HG02763 (cell line): ENCODE data around the gene PRM3.
"Not testable (repeated sequence)": the region's sequence is repeated elsewhere in the genome, so short reads cannot be mapped to it uniquely, and the experiment has no call there.

Source experiments
- ATAC-seq: cut with Tn5 transposase; IDR thresholded peaks from one replicate; pipeline ENCODE4 v1.9.1; 2021; ENCODE audit warnings: mild to moderate bottlenecking, moderate library complexity; ENCODE audit not compliant: unreplicated experiment

Gene PRM3

DNA sequence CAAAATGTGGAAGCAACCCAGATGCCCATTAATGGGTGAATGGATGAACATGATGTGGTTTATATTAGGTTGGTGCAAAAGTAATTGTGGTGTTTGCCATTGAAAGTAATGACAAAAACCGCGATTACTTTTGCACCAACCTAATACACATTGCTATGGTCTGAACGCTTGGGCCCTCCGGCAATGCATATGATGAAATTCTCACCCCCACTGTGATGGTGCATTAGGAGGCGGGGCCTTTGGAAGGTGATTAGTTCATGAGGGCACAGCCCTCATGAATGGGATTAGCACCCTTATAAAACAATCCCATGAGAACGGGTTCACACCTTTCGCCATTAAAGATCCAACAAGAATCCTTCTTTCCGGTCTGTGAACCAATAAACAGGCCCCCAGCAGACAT is 33.0 kb upstream of the PRM3 start:
- ATAC-seq = no peak

DNA sequence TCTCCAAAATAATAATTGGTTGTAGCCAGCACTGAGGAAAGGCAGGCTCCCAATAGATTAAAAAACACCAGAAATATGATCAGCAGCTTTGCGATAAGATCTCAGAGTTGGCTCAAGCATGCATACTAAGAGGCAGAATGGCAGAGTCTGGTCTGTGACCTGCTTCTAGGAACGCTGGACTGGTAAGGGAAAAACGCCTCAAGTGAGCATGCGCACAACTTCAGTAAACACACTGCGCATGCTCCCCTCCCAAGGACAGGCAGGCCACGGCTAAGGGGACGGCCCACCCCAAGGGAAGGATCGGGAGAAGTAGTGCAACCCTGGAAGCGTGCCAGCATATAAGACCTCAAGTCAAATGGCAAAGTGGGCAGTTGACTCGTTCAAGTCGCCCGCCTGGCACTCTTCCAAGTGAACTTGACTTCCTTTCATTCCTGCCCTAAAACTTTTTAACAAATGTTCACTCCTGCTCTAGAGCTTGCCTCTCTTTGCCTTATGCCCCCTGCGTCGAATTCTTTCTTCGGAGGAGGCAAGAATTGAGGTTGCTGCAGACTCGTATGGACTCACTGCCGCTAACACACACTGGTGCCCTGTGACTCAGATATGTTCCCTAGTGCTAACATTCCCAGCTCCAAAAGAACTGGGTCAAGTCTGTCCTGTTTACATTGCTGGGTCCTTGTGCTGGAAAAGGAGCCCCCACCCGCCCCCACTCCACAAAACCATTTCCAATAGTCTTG is 30.1 kb upstream of the PRM3 start:
- no peak for ATAC-seq

GRCh38 chr16:11302977-11303376 is 29.5 kb upstream of the PRM3 start:
- no peak for ATAC-seq

GRCh38 chr16:11301645-11302501 is 28.4 kb upstream of the PRM3 start:
- ATAC-seq = no peak

- no peak for ATAC-seq
Observed at GRCh38 chr16:11300560-11300892, 27.1 kb upstream of the PRM3 start.

DNA sequence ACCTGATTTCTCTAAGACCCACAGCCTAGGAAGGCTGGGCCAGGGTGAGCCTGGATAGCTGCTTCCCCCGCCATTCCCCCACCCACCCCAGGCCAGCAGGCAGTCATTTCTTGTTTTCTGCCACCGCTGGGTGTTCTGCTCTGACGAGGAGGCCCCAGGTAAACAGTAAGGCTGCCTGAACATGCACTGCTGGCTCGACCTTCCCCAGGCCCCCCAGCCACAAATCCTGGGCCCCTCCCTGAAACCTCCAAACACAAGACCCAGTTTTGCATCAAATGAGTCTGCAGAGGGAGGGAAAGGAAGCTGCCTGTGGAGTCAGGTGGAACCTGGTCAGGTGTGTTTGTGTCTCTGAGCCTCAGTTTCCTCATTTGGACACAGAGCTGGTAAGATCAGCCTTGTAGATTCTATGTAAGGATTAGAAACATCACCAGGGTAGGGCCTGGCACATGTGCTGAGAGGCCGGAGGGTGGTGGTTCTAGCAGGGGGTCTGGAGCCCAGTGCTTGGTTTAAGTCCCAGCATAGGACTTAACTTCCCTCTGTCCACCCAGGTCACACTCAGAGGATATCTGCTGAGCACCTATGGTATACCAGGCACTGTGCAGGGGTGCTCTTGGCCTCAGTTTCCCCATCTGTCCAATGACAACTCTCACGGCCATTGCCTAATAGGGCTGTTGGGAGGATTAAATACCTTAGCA is 26.6 kb upstream of the PRM3 start:
- no peak for ATAC-seq

- ATAC-seq = not testable (repeated sequence)
Observed at GRCh38 chr16:11298950-11299547, 25.6 kb upstream of the PRM3 start.

DNA sequence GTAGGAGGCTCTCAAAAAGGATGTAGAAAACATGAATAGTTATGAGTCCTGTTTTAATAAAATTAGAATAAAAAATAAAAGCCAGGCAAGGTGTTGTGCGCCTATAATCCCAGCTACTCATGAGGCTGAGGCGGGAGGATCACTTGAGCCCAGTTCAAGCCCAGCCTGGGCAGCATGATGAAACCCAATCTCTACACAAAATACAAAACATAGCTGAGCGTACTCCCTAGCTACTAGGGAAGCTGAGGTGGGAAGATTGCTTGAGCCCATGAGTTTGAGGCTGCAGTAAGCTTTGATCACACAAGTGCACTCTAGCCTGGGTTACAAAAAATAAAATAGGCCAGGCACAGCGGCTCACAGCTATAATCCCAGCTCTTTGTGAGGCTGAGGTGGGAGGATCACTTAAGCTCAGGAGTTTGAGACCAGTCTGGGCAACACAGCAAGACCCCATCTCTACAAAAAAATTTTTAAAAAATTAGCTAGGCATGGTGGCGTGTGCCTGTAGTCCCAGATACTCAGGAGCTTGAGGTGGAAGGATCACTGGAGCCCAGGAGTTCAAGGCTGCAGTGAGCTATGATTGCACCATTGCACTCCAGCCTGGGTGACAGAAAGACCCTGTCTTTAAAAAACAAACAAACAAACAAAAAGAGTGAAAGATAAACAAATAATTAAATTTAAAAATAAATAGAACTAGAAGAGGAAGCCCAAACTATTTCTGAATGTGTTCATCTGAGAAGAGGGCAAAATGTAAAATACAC is 24.9 kb upstream of the PRM3 start:
- ATAC-seq = no peak

- ATAC-seq = peak; percentile 70
Observed at GRCh38 chr16:11297492-11298142, 24.2 kb upstream of the PRM3 start.

DNA sequence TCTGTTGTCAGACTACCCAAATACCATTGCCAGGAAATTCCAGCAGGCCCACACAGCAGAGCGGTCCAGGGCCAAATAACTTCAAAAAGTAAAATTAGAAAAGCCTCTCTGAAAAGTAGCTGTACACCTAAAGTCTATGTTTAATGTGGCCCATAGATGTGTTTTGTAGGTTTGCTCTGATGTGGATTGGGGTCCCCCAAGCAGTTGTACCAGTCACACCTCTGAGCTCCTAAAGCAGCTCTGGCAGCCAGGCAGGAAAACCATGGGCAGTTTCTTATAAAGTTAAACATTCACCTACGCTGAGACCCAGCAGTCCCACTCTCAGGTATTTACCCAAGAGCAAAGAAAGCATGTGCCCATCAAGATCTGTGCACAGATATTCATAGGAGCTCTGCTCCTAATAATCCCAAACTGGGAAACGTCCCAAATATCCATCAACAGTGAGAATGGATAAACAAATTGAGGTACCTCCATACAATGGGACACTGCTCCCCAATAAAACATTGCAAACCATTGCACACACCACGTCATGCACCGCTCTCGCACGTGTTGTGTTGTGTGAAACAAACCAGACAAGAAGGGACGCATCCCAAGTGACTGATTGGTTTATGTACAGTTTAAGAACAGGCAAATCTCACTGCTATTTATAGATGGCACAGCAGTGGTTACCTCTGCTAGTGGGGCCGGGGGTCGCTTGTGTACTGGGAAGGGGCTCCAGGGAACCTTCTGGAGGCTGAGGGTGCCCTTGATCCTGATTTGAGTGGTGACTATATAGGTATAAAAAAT is 23.5 kb upstream of the PRM3 start:
- peak; percentile 26 for ATAC-seq

DNA sequence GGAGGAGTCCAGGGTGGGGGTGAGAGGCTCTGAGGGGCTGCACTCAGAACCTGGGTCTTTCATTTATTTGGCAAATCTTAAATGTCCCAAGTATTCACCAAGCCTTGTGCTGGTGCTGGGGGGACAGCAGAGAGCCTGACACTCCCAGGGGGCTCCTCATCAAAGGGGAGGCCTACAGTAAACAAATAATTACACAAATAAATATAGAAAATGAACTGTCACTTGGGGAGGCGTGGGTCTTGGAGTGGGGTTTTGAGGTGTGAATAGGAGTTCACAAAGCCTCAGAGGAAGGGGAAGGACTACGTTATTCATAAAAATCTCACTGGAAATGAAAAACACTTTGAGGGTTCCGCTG is 22.9 kb upstream of the PRM3 start:
- ATAC-seq = no peak

GRCh38 chr16:11295672-11296071 is 22.2 kb upstream of the PRM3 start:
- no peak for ATAC-seq

- no peak for ATAC-seq
Observed at GRCh38 chr16:11292076-11292748, 18.8 kb upstream of the PRM3 start.

GRCh38 chr16:11291091-11291703 is 17.8 kb upstream of the PRM3 start:
- ATAC-seq = no peak

GRCh38 chr16:11290102-11290893 is 16.9 kb upstream of the PRM3 start:
- ATAC-seq = no peak

- not testable (repeated sequence) for ATAC-seq
Observed at GRCh38 chr16:11289696-11290095, 16.3 kb upstream of the PRM3 start.

DNA sequence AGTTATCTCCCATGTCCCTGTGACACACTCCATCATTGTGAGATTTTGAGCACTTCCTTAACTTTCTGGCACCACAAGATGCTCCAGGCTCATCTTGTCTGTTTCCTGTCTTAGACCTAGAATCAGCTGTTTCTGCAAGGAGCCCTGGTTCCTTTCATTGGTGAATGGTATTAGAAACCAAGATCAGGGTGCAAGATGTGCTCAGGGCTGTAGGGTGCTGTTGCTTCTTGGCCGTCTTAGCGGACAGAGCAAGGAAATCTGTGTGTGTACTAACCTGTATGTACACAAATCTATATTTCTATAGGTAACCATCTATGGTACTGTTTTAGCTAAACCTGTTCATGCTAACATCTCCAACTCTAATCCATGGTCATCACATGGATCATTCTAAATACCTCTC is 15.8 kb upstream of the PRM3 start:
- ATAC-seq = no peak

- no peak for ATAC-seq
Observed at GRCh38 chr16:11285842-11286241, 12.4 kb upstream of the PRM3 start.
